IPS-11a (cell line): ENCODE results near the gene CALR3.

ENCODE experiments used
- H3K4me3 ChIP-seq: one replicate; pipeline ENCODE4 v1.5.1; 2013; ENCODE audit warnings: low read depth, low read length, control low read depth

CALR3 gene

DNA sequence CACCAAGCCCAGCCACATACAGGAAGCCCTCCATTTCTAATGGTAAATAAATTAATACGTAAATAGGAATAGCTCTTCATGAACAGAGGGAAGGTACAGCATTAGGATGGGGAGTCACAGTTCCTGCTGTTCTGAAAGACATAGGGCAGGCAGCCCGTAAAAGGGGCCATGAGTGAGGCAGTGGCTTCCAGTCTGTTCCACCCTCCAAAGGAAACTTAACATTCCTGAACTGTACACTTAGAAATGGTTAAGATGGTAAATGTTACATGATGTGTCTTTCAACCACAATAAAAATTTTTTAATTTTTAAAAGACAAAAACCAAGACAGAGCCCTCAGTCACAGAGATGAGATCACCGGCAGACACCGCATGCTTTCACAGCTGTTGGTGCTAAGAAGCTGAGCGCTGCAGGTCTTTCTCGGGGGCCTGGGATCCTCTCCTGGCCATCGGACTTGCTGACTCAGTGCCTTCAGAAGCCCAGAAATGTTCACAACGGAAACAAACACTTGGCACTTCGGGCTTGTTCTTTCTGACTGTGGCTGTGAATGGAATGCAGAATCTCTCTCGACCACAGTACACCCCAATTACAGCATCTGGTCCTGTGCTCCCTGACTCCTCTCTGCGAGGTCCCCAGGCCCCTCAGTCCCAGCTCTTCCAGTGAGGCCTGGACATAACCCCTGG lies 60.6 kb downstream of the CALR3 start:
- no peak overlapping the region for H3K4me3 ChIP-seq

GRCh38 chr19:16433986-16434385 lies 62.0 kb downstream of the CALR3 start:
- H3K4me3 ChIP-seq: no peak overlapping the region

DNA sequence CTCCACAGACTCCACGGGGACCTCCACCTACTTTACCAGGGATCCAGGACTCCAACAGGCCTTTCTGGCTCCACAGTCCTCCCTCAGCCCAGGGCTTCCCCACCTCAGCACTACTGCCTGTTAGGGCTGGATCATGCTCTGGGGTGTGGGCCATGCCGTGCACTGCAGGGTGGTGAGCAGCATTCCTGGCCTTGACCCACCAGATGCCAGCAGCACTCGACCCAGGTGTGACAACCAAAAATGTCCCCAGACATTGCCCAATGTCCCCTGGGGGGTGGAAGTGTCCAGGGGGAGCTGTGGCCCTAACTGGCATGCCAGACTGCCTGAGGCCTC lies 66.2 kb downstream of the CALR3 start:
- no peak overlapping the region for H3K4me3 ChIP-seq

GRCh38 chr19:16429066-16429758 lies 66.8 kb downstream of the CALR3 start:
- H3K4me3 ChIP-seq: no peak overlapping the region
